NCI-H1694 (cell line): ENCODE results near the gene LMO7.
"Not testable (repeated sequence)": the region's sequence is repeated elsewhere in the genome, so short reads cannot be mapped to it uniquely, and the experiment has no call there.

Experiments
- DNase-seq: peaks from one replicate; lab custom pipeline; 2025; lab: John Stamatoyannopoulos, UW

LMO7 gene

GRCh38 chr13:75771818-75772217, 135.7 kb downstream of the LMO7 start:
- no peak for DNase-seq

- no peak for DNase-seq
Measured at GRCh38 chr13:75774176-75774575, 138.0 kb downstream of the LMO7 start.

- DNase-seq: no peak
Measured at GRCh38 chr13:75776550-75776949, 140.4 kb downstream of the LMO7 start.

GRCh38 chr13:75779393-75779792, 143.3 kb downstream of the LMO7 start:
- DNase-seq: no peak

GRCh38 chr13:75780103-75780502, 144.0 kb downstream of the LMO7 start:
- DNase-seq: not testable (repeated sequence)

- no peak for DNase-seq
Measured at GRCh38 chr13:75782985-75783384, 146.9 kb downstream of the LMO7 start.

GRCh38 chr13:75784003-75784402, 147.9 kb downstream of the LMO7 start:
- DNase-seq: no peak

GRCh38 chr13:75785130-75785529, 149.0 kb downstream of the LMO7 start:
- DNase-seq: no peak

- no peak for DNase-seq
Measured at GRCh38 chr13:75787249-75787928, 151.3 kb downstream of the LMO7 start.

GRCh38 chr13:75788481-75788981, 152.4 kb downstream of the LMO7 start:
- DNase-seq: no peak

GRCh38 chr13:75789451-75790197, 153.5 kb downstream of the LMO7 start:
- no peak for DNase-seq

GRCh38 chr13:75790198-75790970, 154.3 kb downstream of the LMO7 start:
- no peak for DNase-seq

GRCh38 chr13:75792526-75793187, 156.5 kb downstream of the LMO7 start:
- DNase-seq: no peak

GRCh38 chr13:75793188-75793567, 157.0 kb downstream of the LMO7 start:
- not testable (repeated sequence) for DNase-seq

- no peak for DNase-seq
Measured at GRCh38 chr13:75794663-75795062, 158.5 kb downstream of the LMO7 start.

- DNase-seq: no peak
Measured at GRCh38 chr13:75795274-75795673, 159.1 kb downstream of the LMO7 start.

GRCh38 chr13:75796825-75797224, 160.7 kb downstream of the LMO7 start:
- DNase-seq: no peak

GRCh38 chr13:75797239-75797638, 161.1 kb downstream of the LMO7 start:
- DNase-seq: no peak

- DNase-seq: no peak
Measured at GRCh38 chr13:75797719-75798118, 161.6 kb downstream of the LMO7 start.

- no peak for DNase-seq
Measured at GRCh38 chr13:75798353-75799255, 162.5 kb downstream of the LMO7 start.

GRCh38 chr13:75800545-75800944, 164.4 kb downstream of the LMO7 start:
- no peak for DNase-seq
